IMR-90 (cell line): ENCODE data around the gene CTSO.

Experiments
- BHLHE40 ChIP-seq: fragments of 150-350 bp; IDR thresholded peaks from 2 replicates; pipeline ENCODE4 v1.6.1; 2016; ENCODE audit warnings: mild to moderate bottlenecking, low read depth, low read length
- CEBPB ChIP-seq: IDR thresholded peaks from 2 replicates; pipeline ENCODE4 v1.6.1; 2012; ENCODE audit warnings: low read depth, low read length, improper control_type of control experiment
- CTCF ChIP-seq: conservative IDR thresholded peaks from 2 replicates; pipeline ENCODE4 v1.5.1; 2012; ENCODE audit warnings: mild to moderate bottlenecking, low read depth, low read length, improper control_type of control experiment
- NFE2L2 ChIP-seq: fragments of 150-350 bp; IDR thresholded peaks from 2 replicates; pipeline ENCODE4 v1.6.1; 2016; ENCODE audit warnings: low read depth, mild to moderate bottlenecking, low read length
- POLR2A ChIP-seq: IDR thresholded peaks from 2 replicates; pipeline ENCODE4 v1.6.1; 2012; ENCODE audit warnings: mild to moderate bottlenecking, low read depth, low read length
- RAD21 ChIP-seq: IDR thresholded peaks from 2 replicates; pipeline ENCODE4 v1.6.1; 2012; ENCODE audit warnings: low read length, improper control_type of control experiment
- USF2 ChIP-seq: fragments of 150-350 bp; IDR thresholded peaks from 2 replicates; pipeline ENCODE4 v1.6.1; 2017; ENCODE audit warnings: mild to moderate bottlenecking, antibody characterized with exemption, low read length, low read depth

DNA sequence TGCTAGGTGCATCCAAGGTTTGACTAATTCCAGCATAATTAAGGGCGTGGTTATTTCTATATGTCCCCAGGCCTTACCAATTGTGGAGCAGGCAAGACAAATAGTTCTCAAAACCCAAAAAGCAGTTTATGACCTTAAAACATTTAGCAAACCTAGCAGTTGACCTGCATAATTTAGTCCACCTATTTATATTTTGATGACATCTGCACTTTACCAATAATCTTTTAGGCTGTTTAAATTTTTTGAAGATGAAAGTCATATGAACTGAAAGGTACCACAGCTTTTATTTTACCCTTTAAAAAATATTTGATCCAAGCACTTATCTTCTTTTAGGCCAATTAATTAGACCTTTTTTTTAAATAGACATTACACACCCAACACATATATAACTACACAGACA lies 77.8 kb downstream of the CTSO start:
- TF ChIP-seq CTCF (no peak), RAD21 (no peak), CEBPB (no peak), USF2 (no peak), BHLHE40 (no peak), NFE2L2 (no peak), POLR2A (no peak)
